ENCODE data around the gene PSMG4.

PSMG4 gene

DNA sequence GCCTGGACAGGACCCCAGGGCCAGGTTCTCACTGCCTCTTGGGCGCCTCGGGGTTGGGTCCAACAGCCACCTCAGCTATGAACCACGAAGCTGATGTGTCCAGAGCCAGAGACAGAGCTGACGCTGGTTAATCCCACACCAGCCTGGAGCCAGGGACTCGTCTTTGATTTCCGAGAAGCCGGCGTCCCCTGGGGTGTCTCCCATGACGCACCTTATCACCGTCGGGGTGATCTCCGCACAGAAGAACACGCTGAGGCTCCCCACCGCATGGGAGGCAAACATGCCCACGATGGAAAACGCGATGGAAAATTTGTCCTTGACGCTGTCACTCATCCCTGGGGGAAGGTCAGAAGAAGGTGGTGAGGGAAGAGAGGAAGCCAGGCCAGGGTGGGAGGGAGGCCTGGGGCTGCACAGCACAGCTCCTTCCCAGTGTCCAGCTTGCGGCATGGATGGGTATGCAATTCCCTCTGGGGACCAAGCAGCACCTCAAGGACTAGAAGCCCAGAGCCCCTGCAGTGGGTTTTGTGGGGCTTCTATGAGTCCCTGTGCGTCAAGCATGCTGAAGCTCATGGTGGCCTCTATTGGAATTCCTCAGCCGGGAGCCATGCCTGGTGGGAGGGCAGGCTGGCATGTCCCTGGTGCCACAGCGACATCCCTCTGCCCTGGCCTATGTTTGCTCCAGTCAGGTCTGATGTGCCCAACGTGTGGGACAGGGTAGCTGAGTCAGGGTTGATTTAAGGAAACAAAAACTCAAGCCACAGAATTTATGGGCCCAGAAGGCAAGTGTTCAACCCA lies 25.1 kb downstream of the PSMG4 start:
- no peak for DNase-seq (ENCODE audit: low read depth, low spot score)
- H3K4me3 ChIP-seq (ENCODE audit: low read length): no peak overlapping the region

DNA sequence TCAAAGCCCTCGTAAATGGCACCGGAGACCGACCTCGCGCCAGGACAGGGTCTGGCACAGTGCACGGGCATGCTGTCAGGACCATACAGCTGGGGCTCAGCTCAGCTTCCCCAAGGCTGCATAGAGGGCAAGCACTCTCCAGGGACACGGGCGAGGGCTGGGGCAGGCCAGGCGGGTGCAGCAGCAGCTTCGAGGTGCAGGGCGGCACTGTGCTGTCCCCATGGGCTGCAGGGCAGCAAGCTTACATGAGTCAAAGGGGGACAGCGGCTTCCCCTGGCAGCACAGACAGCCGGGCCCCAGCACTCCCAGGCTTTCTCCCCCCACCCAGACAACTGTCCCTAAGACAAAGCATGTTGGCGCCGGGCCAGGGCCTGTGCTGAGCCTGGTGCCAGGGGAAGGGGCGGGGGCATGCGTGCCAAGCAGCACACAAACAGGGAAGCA lies 25.7 kb downstream of the PSMG4 start:
- DNase-seq (ENCODE audit: low read depth, low spot score): no peak
- H3K4me3 ChIP-seq (ENCODE audit: low read length): no peak overlapping the region

DNA sequence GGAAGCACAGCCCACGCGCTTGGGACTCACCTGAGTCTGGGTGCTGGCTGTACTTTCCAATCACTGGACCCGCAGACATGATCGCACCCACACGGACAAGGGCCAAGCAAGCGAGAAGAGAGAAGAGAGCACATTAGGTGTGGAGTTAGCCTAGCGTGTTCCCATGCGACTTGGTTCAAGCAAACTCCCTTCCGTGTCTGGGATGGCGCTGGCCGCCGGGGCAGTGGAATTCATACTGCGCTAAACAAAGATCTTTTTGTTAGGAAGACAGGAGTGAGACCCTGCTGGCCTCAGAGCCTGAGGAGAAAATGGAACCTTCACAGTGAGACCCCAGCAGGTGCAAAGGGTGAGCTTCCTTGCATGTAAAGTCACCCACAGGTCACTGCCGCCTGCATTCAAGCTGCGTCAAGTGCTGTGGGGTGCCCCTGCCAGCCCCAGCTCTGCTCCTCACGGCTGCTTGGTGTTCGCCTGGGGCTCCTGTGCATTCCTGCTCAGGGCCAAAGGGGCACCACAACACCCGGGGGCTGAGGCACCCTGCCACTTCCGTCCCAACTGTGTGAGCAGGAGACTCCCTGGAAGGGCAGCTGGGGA lies 26.4 kb downstream of the PSMG4 start:
- no peak overlapping the region for H3K4me3 ChIP-seq (ENCODE audit: low read length)
- no peak for DNase-seq (ENCODE audit: low read depth, low spot score)

DNA sequence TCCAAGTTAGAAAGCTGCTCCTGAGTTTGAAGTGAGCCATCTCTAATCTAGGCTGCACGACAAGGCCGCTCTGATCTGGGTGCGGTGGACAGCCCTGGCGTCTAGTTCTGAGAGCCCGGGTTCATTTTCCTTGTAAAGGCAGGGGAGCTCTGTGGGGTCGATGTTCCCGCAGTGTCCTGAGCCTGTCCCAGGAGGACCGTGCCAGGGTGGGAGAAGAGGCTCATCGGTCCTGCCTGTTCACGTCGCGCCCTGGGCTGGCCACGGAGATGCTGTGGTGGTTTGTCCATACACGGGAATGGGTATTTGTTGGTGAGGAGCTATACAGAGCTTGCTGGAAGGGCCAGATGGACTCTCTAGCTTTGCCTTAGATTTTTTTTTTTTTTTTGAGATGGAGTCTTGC lies 27.0 kb downstream of the PSMG4 start:
- H3K4me3 ChIP-seq (ENCODE audit: low read length): no peak overlapping the region
- DNase-seq (ENCODE audit: low read depth, low spot score): no peak

DNA sequence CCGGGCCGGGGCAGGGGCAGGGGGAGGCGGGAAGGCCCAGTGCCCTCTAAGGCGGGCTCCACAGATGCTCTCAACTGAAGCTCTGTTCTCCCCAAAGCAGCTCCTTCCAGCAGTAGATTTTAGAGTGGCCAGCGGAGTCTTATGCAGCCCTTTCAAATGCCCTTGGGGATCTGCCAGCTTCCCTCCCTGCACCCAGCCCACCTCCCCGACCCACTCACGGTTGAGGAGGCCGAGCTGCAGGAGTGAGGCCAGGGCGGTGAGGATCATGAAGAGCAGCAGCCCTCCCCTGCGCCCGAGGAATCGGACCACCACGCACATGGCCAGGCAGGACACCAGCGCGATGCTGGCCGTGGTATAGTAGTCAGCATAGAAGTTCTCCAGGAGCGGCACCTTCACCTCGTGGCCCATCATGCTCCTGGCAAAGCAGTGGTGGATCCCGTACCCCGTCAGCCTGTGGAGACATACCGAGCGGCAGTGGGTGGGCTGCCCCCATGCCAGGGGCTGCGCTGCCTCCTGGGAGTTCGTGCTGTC lies 28.0 kb downstream of the PSMG4 start:
- no peak for DNase-seq (ENCODE audit: low read depth, low spot score)

DNA sequence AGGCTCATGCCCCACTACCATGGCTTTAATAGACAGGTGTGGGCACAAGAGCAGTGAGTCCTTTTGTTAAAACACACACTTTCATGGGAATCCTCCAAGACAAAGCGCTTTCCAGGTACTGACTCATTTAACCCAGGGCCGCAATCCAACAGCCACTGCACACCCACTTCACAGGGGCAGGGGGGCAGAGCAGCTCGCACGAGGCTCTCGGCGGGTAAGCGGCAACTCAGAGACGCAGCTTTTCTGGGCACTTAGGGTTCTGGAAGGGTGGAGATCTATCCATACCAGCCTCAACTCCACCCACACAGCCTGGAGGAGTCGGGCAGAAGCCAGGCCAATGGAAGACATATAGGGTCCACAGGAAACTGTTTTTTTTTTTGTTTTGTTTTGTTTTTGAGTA lies 28.6 kb downstream of the PSMG4 start:
- no peak overlapping the region for H3K4me3 ChIP-seq (ENCODE audit: low read length)

More for the DNA sequence above, 28.0 kb downstream of the PSMG4 start:
- no peak overlapping the region for H3K4me3 ChIP-seq (ENCODE audit: low read length)

DNA sequence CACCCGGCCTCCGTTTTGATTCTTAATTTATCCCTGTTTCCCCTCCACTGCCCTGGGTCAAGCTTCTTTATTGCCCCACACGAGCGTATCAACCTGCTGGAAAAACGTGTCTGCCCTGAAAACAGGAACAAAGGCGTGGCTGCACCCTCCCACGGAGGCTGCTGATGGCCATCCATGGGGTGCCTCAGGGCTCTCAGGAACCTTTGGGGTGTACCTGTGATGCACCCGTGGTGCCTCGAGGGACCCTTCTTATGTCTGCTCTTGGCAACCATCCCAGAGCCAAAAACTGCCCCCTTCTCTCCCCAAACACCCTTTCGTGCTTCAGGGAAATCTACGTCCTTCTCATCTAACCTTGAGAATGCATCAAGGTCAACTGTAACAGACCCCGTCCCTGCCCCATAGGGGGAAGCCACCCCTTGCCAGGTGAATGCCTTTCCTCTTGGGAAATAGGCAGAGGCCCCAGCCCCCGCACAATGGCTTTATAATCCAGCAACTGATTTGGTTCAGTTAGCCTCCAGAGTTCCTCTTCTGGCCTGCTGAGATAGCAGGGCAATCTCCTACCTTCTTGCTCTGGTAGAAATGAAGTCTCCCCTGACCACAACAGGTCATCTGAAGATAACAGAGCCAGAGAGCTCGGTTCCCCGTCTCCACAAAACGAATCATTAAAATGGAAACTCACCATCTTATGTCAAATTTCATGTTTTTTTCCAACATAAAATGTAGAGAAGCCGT lies 29.4 kb downstream of the PSMG4 start:
- no peak for DNase-seq (ENCODE audit: low read depth, low spot score)
- no peak overlapping the region for H3K4me3 ChIP-seq (ENCODE audit: low read length)

More for the DNA sequence above, 28.6 kb downstream of the PSMG4 start:
- no peak for DNase-seq (ENCODE audit: low read depth, low spot score)

DNA sequence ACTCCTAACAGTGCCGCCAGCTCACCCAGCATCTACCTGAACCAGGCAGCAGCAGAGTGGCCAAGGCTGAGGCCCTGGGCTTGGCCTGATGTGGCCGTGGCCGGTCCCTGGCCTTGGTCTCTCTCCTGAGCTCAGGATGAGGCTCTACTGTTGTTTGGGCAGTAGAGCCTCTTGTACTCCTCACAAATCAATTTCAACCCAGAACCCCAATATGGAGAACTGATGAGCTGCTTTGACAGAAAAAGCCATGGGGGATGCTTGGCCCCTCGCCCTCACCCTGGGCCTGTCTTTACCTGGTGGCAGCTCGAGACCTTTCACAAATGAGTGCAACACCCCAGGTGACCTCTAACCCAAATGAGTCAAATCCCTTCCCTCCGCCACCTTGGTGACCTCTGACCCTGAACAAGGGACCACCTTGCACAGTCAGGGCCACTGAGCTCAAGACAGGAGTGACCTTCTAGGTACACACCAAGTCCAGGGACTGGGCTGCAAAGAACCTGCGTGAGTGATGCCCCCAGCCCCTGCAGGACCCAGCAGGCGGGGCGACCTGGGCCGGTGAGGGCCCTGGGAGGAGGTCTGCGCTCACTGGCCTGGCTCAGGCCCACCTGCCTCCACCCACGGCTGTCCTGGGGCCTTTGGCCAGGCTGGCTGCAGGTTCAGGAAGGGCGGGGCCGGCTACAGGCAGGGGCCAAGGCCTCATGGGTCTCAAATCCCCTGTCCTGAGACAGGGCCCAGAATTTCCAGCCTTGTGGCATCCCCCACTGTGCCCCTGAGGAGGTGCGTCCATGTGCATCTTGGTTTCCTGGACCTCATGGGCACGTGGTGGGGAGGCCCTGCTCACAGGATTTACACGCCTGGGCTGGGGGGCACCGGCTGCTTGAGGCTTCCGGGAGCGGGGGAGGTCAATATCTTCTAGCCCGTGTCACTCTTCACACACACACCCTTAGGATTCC lies 30.2 kb downstream of the PSMG4 start:
- H3K4me3 ChIP-seq (ENCODE audit: low read length): no peak overlapping the region
- no peak for DNase-seq (ENCODE audit: low read depth, low spot score)

DNA sequence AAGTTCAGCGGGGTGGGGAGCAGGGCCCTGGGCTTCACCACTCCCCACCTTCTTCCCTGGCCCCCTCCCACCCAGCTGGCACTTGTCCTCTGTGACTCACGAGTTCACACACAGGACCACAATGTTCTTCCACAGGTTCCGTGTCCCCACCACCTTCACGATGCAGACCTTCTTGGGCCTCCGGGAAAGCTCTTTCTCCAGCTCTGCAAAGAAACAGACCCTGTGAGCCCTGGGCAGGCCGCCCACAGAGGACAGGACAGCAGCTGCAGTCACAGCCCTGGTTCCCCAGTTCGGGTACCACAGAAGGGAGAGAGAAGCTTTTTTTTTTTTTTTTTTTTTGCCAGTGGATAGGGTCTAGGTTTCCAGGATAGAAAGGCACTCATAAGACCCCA lies 30.9 kb downstream of the PSMG4 start:
- no peak for DNase-seq (ENCODE audit: low read depth, low spot score)
- no peak overlapping the region for H3K4me3 ChIP-seq (ENCODE audit: low read length)

DNA sequence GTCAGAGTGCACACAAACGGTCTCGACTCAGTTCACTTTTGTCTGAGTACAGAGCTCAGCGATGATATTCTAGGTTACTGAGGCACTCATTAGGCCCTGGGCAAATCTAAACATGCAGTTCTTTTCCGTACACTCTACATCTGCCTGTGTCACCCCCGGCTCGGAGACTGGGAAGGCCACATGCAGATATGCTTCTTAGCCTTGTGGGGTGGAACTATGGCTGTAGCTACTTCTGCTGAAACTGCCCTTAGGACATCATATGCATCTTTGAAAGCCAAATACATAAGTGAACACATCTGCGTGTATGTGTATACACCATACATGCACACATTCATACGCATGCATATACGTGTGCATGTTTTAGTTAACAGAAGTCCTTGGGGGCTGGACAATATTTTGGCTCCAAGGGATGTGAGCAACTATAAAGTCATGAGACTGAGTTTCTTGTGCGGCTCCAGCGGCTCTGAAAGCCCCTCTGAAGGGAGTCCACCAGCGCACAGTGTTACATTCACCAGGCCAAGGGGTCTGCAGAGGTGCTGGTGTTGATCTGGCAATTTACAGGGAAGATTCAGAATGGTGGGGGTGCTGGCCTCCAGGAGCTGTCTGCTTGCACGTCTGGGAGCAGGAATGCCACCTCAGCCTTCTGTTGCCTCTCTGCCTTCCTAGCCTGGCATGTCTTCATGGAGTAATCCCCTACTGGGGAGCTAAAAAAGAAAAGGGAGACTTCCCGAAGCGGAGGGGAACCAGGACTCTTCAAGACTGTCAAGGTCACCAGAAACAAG lies 31.6 kb downstream of the PSMG4 start:
- DNase-seq (ENCODE audit: low read depth, low spot score): no peak
- H3K4me3 ChIP-seq (ENCODE audit: low read length): no peak overlapping the region

DNA sequence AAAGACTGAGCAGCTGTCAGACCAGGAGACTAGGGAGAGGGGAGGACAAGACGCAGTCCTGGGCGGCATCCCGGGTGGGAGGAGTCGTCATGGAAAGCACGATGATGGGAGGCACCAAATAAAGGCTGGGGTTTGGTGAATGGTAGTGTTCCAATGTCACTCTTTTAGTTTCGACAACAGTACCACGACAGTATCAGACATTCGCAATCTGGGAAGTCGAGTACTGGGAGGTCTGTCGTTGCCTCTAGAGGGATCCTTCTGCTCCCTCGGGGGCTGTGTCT lies 32.1 kb downstream of the PSMG4 start:
- DNase-seq (ENCODE audit: low read depth, low spot score): no peak
- no peak overlapping the region for H3K4me3 ChIP-seq (ENCODE audit: low read length)

DNA sequence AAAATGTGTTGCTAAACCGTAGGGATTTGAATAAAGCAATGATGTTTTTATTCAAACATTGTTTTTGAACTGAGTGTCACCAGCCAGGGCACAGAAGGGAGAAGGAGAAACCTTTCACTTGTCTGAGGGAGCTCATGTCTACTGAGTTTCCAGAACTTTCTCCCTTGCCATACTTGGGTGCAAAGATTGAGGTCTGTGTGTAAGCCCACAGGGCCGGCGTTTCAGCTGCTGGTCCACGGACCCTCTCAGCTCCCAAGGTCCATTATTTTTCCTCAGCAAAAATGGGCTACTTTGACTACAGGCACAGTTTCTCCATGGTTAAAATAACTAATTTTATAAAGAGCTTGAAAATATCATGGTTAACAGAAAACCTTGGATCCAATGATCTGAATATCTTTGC lies 32.6 kb downstream of the PSMG4 start:
- H3K4me3 ChIP-seq (ENCODE audit: low read length): no peak overlapping the region
- DNase-seq (ENCODE audit: low read depth, low spot score): no peak

DNA sequence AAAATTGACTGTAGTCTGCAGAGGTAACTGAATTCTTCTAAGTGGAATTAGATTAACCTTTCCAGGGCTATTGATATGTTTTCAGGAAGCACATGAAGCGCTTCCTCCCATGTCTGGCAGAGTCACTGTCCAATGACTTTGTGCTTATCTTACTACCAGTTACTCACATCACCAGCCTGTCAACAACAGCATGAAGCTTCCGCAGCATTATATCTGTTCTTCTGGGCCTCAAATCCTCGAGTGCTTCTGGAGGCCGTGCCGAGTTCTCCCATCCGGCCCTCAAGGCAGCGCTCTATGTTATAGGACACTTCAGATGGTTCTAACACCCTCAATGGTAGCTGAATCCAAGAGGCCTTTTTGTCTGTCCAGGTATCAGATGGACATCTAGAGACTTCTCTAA lies 33.2 kb downstream of the PSMG4 start:
- H3K4me3 ChIP-seq (ENCODE audit: low read length): no peak overlapping the region
- no peak for DNase-seq (ENCODE audit: low read depth, low spot score)

DNA sequence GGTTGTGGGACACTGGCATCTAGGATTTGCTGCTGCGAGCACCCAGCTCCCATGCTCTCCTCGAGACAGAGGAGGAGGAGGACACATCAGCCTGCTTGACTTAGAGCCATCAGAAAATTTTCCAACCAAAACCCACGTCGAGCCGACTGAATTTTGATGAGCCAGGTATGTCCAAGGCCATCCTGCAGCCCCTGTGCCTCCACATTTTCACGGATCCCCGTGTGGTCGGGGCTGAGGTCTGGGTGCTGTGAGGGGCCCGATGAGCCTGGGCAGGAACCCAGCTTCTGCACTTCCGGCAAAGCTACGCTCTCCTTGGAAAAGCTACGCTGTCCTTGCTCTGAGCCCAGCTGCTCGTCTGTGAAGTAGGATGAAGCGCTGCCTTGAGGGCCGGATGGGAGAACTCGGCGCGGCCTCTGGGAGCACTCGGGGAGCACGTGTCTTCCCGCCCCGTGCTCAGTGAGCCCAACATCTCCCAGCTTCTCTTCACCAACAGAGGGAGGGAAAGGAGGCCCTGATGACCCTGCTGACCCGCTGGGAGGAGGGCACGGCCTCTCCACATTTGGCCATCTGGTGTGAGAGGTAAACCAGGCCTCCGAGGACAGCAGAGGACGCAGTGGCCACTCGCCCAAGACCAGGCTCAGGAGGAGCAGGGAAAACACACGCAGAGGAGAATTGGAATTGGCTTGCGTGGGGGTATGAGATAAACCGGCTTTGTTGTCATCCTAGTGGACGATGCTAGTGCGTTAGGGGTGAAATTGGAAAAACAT lies 33.9 kb downstream of the PSMG4 start:
- H3K4me3 ChIP-seq (ENCODE audit: low read length): no peak overlapping the region
- no peak for DNase-seq (ENCODE audit: low read depth, low spot score)

DNA sequence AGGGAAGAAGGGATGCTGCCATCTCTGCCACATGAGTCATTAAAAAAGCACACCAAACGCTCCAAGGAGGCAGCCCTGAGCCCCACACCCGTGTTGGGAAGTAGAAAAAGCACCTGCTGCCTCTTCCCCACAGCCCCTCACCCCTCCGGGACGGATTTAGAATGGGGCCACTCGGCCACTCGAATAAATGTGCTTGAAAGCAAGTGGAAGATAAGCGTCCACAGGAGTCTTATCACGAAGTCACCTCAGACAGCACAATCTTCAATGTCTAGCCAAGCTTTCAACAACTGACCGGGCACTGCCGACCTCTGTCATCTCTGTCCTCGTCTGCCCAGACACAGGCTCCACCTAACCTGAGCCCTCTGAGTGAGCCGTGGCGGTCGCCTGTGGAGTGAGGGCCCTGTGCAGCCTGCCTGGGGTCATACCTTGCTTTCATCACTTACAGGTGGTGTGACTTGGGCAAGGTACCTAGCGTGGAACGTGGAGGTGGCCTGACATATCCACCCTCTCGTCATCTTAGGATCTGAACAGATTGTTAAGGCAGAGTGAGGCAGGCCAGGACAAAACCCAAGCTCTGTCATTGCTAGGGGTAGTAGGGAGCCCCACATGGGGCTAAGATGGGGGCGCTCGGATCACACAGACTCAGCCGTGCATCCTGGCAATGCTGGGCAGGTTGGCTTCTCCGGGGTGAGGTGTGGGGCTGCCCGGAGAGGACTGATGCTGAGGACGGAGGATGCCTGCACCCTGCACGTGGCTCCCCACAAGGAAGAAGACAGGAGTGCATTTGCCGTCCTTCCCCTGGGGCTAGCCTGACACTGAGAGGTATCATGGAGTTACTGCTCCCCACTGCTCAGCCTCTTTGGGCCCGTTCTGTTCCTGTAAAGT lies 34.8 kb downstream of the PSMG4 start:
- no peak for DNase-seq (ENCODE audit: low read depth, low spot score)

DNA sequence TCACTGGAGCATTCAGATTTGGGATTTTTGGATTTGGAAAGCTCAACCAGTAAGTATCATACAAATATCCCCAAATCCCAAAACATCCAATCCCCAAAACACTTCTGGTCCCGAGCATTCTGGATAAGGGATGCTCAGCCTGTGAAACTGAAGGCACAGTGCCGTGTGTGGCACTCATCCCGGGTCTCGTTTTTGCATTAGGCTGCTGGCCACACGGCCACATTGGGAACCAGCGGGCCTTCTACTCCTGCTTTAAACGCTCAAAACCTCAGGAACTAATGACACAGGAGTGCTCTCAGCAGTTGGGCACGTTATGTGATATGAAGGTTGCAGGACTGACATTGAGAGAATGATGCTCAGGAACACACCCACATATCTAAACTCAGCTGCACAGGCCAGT lies 35.6 kb downstream of the PSMG4 start:
- H3K4me3 ChIP-seq (ENCODE audit: low read length): no peak overlapping the region
- no peak for DNase-seq (ENCODE audit: low read depth, low spot score)

More for the DNA sequence above, 34.8 kb downstream of the PSMG4 start:
- H3K4me3 ChIP-seq (ENCODE audit: low read length): no peak overlapping the region

Measured in Jurkat, Clone E6-1 (cell line).